ENCODE measurements around the gene ULK4. TPM values are rescaled to one million over a fixed set of nuclear protein-coding genes. Genes with fewer than 3 reads are reported as not detected.

ULK4 gene
- total RNA-seq, 4 donors from 2014 or later = 2.0 to 3.0 (median 2.3) TPM

- no peak for ATAC-seq
- in situ Hi-C loops (cut with MboI; ENCODE audit: low sequenced_read_pairs in 4 of 4) = no loop called here
- no peak overlapping the region for H3K27ac ChIP-seq
Measured at GRCh38 chr3:41933154-41933676, 28.7 kb downstream of the ULK4 start.

GRCh38 chr3:41932464-41932863 is 29.4 kb downstream of the ULK4 start:
- no peak overlapping the region for H3K4me3 ChIP-seq
- no peaks in the 10 kb centered on the region for H3K27me3 ChIP-seq
- no peak overlapping the region for H3K27ac ChIP-seq
- ATAC-seq = no peak
- DNase-seq = no peak
- no peak for TF ChIP-seq POLR2A (IDR thresholded peaks at IDR 0.05)
- no peak for TF ChIP-seq CTCF (IDR thresholded peaks at IDR 0.05 in 4 of 5, conservative IDR thresholded peaks at IDR 0.05 in 1 of 5)
- no peaks in the 10 kb centered on the region for H3K4me1 ChIP-seq
- in situ Hi-C loops (cut with MboI; ENCODE audit: low sequenced_read_pairs in 4 of 4) (no loop called here), intact Hi-C loops (cut with DNase I; ENCODE audit: low total_unique reads) (no loop called here)
- H3K36me3 ChIP-seq = no peaks in the 10 kb centered on the region
- no peaks in the 10 kb centered on the region for H3K9me3 ChIP-seq

More at GRCh38 chr3:41933154-41933676, 28.7 kb downstream of the ULK4 start:
- H3K36me3 ChIP-seq = no peaks in the 10 kb centered on the region
- H3K4me1 ChIP-seq = no peaks in the 10 kb centered on the region
- intact Hi-C loops (cut with DNase I; ENCODE audit: low total_unique reads) = no loop called here
- no peak for DNase-seq
- TF ChIP-seq POLR2A (IDR thresholded peaks at IDR 0.05) (no peak), CTCF (IDR thresholded peaks at IDR 0.05 in 4 of 5, conservative IDR thresholded peaks at IDR 0.05 in 1 of 5) (no peak)
- no peak overlapping the region for H3K4me3 ChIP-seq
- H3K27me3 ChIP-seq = no peaks in the 10 kb centered on the region
- no peaks in the 10 kb centered on the region for H3K9me3 ChIP-seq

- intact Hi-C loops (cut with DNase I; ENCODE audit: low total_unique reads) = no loop called here
- H3K27ac ChIP-seq = no peak overlapping the region
- H3K4me1 ChIP-seq = no peaks in the 10 kb centered on the region
- no peaks in the 10 kb centered on the region for H3K9me3 ChIP-seq
- TF ChIP-seq CTCF (IDR thresholded peaks at IDR 0.05 in 4 of 5, conservative IDR thresholded peaks at IDR 0.05 in 1 of 5) (no peak), POLR2A (IDR thresholded peaks at IDR 0.05) (no peak)
- ATAC-seq (no peak), DNase-seq (no peak)
- in situ Hi-C loops (cut with MboI; ENCODE audit: low sequenced_read_pairs in 4 of 4) = loop anchor here in 3 of 4 donors (25.0 kb wide), 2 partner anchors 517 to 542 kb away; no protein-coding TSS in a partner anchor
- no peaks in the 10 kb centered on the region for H3K27me3 ChIP-seq
- no peaks in the 10 kb centered on the region for H3K36me3 ChIP-seq
- H3K4me3 ChIP-seq = no peak overlapping the region
Measured at GRCh38 chr3:41920406-41920965, 41.4 kb downstream of the ULK4 start.

- no peaks in the 10 kb centered on the region for H3K36me3 ChIP-seq
- intact Hi-C loops (cut with DNase I; ENCODE audit: low total_unique reads) = no loop called here
- H3K9me3 ChIP-seq = no peaks in the 10 kb centered on the region
- DNase-seq (no peak), ATAC-seq (no peak)
- no peak overlapping the region for H3K4me3 ChIP-seq
- in situ Hi-C loops (cut with MboI; ENCODE audit: low sequenced_read_pairs in 4 of 4) = loop anchor here in 3 of 4 donors (25.0 kb wide), 2 partner anchors 522 to 547 kb away; no protein-coding TSS in a partner anchor
- no peak overlapping the region for H3K27ac ChIP-seq
- no peaks in the 10 kb centered on the region for H3K27me3 ChIP-seq
- TF ChIP-seq POLR2A (IDR thresholded peaks at IDR 0.05) (no peak), CTCF (IDR thresholded peaks at IDR 0.05 in 4 of 5, conservative IDR thresholded peaks at IDR 0.05 in 1 of 5) (no peak)
- no peaks in the 10 kb centered on the region for H3K4me1 ChIP-seq
Measured at GRCh38 chr3:41915353-41915752, 46.5 kb downstream of the ULK4 start.

Data from gastrocnemius medialis (tissue), 4 donors.